GM18502 (cell line): ENCODE results near the gene MBOAT1.
A peak's percentile ranks its signal among the peaks of the same experiment; 100 is the strongest.
"Not testable (repeated sequence)": the region's sequence is repeated elsewhere in the genome, so short reads cannot be mapped to it uniquely, and the experiment has no call there.

Experiments
- ATAC-seq: cut with Tn5 transposase; IDR thresholded peaks from one replicate; pipeline ENCODE4 v1.9.1; 2021; ENCODE audit warnings: mild to moderate bottlenecking; ENCODE audit not compliant: unreplicated experiment, poor library complexity

MBOAT1 gene

DNA sequence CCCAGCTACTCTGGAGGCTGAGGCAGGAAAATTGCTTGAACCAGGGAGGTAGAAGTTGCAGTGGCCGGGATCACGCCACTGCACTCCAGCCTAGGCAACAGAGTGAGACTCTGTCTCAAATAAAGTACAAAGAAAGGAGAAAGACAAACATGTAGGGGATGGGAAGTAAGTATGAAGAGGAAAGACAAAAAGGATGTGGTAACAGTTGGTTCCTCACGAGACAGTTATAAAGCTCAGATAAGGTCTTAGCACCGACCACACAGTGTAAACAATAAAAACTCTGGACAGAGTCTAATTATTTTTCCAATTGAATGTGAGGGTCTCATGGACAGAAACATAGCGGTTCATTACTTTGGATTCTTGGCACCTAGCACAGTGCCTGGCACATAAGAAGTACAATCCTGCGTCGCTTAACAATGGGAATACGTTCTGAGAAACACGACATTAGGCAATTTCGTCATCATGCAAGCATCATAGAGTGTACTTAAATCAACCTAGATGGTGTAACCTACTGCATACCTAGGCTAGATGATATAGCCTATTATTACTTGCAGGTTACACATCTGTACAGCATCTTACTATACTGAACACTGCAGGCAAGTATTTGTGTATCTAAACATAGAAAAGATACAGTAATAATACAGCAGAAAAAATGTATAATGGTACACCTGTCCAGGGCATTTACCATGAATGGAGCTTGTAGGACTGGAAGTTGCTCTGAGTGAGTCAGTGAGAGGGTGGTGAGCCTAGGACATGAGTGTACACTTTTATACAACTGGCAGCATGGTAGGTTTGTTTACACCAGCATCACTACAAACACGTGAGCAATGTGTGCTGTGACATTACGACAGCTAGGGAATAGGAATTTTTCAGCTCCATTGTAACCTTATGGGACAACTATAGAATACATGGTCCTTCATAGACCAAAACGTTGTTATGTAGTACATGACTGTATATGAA lies 38.2 kb downstream of the MBOAT1 start:
- peak; percentile 83 for ATAC-seq

DNA sequence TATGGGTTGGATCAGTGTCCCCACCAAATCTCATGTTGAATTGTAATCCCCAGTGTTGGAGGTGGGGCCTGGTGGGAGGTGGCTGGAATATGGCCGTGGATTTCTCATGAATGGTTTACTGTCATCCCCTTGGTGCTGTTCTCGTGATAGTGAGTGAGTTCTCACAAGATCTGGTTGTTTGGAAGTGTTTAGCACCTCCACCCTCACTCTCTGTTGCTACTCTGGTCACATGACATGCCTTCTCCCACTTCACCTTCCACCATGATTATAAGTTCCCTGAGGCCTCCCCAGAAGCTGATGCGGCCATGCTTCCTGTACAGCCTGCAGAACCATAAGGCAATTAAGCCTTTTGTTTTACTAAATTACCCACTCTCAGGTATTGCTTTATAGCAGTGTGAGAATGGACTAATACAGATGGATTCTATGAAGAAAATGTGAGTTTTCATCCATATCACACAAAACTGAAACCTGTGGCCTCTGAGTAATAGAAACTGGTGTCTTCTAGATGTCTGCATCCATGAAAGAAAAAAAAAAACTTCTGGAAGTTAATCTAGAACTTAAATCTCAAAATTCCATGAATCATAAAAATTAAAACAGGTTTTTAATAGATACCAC lies 39.3 kb downstream of the MBOAT1 start:
- no peak for ATAC-seq

DNA sequence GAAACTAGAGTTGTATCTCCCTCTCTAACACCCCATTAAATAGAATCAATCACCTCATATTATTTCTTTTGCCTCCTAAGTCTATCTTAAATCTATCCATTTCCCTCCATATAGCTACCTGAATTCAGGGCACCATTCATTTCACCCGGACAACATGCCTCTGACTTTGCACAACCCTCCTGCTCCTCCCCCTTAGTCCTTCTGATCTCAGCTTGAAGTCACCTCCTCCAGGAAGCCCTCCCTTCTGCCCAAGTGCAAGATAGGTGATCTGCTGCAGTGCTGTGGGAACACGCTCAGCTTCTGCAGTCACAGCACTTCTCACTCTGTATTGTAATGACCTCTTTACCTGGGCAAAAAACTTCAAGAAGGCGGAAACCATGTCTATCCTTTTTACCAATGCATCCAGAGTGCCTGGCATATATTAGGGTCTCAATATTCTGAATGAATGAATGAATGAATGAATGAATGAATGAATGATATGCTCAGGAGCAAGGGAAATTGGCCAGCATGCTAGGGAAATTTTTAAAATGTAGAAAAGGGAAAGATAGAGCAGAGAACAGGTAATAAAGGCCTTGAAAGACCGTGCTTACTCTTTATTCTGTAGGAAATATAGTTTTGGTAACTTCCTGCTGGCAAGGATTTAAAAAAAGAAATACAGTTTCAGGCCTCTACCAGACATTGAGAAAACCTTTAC lies 41.7 kb downstream of the MBOAT1 start:
- no peak for ATAC-seq

DNA sequence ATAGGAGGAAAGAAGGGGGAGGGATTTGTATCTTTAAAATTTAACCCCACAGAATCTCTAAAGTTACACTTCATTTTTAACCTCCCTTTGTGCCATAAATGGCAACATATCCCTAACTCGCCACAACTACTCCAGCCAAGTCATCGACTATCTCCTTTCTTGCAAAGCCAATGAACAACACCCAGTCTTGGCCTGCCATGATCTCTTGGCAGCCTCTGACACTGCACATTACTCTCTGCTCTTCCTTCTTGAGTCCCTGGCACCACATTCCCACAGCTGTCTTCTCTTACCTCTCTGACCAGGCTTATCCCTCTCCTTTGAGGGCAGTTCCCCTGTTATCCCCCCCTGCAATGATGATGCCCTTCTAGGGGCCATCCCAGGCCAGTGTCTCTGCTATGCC lies 42.5 kb downstream of the MBOAT1 start:
- ATAC-seq: no peak

DNA sequence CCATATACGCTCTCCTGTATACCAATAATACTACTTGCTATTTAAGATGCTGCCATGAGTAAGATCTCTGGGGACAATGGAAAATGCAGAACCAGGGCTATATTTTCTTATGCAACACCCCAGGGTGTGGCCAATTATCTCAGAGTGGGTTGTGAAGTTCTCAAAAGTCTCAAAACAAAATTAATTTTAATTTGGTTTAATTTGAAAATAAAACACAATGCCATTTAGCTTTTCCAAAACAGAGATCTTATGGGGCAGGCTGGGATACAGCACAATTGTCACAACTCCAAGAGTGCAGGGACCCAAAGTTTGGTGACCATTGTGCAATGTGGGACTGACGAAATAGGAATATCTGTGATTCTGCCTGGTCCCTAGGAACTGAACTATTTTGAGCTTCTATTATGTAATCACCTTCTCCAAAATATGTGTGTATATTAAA lies 43.1 kb downstream of the MBOAT1 start:
- no peak for ATAC-seq

DNA sequence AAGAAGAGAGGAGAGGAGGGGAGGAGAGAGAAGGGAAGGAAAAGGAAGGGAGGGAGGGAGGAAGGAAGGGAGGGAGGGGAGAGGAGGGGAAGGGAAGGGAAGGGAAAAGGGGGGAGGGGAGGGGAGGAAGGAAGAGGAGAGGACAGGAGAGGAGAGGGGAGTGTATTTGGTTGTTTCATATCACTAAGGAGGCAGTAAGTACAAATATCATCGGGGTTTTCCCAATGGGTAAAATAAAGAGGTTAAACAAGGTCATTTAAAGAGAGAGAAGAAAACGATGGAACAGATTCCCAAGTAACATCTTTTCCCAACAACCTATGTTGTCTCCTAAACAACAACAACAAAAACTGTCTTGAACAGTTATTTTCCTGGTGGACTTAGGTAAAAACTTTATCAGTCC lies 43.6 kb downstream of the MBOAT1 start:
- ATAC-seq: no peak

DNA sequence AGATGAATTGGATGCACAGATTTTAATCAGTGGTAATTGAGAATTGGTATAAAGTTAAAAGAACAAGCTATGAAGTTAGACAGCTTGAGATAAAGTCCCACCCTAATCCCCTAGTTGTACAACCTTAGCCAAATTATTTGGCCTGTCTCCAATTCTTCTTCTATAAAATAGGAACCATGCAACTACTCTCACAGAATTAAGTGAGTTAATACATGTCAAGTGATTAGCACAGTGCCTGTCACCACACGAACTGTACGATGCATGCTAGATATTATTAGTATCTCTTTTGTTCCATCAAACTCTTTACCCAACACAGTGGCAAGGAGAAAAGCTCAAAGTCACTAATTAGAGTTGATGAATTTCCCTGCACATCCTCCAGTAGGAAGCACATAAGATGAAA lies 44.7 kb downstream of the MBOAT1 start:
- no peak for ATAC-seq

DNA sequence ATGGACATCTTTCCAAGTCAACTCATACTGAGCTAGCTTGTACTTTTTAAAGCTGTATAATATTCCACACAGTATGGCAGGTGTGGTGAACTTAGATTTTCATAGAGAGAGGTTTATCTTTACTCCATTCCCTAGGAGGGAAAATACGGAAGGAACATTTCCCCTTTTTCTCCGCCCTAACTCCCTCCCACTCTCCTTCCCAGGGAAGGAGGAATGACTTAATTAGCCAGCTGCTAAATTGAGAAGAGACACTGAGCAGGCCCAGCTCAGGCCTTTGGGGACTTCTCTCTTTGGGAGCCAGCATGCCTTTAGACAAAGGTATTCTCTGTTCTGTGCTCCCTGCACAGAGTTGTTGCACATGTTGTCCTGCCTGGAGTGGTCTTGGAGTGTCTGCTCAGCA lies 46.1 kb downstream of the MBOAT1 start:
- ATAC-seq: no peak

DNA sequence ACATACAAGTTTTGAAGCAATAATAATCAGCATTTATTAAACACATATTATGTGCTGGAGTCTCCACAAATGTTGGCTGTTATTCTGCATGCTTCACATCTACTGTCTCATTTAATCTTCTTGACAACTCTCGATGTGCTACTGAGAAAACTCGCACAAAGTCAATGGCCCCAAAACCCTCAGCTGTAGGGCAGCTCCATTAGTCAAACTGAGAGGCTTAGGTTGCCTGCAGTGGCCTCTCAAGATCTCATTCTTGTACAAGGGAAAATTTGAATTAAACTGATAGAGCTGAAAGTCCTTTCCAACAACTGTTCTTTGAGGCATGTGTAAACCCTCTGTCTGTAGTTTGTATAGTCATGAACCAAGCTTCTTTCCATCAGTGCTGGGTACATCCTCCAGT lies 49.8 kb downstream of the MBOAT1 start:
- no peak for ATAC-seq

DNA sequence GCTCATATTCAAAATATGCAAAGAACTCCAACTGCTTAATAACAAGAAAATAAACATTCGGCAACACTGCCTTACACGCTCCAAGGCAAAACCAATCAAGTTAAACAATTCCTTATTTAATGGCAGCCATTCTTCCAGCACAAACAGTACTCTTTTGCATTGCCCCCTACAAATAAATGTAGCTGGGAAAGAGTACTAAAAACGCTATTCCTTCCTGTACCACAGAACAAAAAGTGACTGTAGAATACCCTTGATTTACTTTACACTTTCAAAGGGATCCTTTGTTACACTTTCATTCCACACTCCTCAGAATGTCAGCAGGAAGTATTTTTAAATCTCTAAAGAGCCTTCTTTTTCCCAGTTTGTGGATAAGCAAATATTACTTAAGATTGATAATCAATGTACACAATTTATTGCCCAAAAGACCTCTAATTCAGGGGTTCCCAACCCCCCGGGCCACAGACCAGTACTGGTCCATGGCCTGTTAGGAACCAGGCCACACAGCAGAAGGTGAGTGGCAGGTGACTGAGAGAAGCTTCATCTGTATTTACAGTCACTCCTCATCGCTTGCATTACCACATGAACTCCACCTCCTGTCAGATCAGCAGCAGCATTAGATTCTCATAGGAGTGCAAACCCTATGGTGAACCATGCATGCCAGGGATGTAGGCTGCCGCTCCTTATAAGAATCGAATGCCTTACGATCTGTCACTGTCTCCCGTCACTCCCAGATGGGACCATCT lies 51.6 kb downstream of the MBOAT1 start:
- no peak for ATAC-seq

DNA sequence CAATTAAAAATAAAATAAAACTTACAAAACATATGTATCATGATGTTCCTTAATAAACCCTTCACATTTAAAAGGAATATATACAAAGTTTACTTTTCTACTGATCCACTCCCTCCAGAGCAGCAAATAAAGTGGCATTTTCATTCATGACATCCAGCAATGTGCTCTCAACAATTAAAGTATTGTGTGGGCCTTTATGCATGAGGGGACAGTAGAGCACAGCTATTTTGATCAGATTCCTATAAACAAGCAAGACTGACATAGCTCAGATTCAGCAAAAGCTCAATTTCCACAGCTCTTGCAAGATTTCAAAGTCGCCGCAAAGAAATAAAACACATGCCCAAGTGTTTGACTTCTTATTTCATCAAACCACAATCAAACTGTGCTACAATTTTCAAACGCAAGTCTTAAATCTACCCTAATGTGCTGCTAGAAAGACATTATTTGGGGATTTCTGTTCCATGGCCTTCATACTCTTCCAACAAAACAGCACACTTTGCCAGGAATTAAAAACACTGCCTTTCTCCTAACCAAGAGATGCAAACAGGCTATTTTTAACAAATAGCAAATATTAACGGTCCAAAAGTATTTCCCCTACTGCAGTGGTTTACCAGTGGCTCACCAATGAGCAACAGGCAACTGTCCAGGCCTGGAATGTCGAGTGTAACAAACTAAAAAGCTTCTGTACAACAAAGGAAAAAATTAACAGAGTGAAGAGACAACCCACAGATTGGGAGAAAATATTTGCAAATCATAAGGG lies 52.3 kb downstream of the MBOAT1 start:
- no peak for ATAC-seq

DNA sequence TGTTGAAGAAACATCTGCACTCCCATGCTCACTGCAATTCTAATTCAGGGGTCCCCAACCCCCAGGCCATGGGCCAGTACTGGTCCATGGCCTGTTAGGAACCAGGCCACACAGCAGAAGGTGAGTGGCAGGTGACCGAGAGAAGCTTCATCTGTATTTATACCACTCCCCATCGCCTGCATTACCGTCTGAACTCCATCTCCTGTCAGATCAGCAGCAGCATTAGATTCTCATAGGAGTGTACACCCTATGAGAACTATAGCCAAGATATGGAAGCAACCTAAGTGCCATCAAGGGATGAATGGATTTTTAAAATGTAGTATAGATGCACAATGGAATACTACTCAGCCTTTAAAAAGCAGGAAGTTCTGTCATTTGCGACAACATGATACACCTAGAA lies 53.2 kb downstream of the MBOAT1 start:
- no peak for ATAC-seq

DNA sequence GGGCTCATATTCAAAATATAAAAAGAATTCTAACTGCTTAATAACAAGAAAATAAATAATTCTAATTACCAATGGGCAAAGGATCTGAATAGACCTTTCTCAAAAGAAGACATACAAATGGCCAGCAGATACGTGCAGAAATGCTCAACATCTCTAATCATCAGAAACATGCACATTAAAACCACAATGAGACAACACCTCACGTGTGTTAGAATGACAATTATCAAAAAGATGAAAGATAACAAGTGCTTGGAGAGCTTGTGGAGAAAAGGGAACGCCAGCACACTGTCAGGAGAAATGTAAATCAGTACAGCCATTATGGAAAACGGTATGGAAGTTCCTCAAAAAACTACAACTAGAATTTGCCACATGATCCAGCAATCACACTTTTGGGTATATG lies 53.6 kb downstream of the MBOAT1 start:
- no peak for ATAC-seq

DNA sequence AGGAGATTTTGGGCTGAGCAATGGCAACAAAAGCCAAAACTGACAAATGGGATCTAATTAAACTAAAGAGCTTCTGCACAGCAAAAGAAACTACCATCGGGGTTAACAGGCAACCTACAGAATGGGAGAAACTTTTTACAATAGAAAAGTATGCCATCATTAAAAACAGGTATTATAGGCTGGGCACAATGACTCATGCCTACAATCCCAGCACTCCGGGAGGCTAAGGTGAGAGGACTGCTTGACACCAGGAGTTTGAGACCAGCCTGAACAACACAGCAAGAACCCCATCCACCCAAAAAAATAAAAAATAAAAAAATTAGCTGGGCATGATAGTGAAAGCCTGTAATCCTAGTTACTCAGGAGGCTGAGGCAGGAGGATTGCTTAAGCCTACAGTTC lies 55.4 kb downstream of the MBOAT1 start:
- no peak for ATAC-seq

DNA sequence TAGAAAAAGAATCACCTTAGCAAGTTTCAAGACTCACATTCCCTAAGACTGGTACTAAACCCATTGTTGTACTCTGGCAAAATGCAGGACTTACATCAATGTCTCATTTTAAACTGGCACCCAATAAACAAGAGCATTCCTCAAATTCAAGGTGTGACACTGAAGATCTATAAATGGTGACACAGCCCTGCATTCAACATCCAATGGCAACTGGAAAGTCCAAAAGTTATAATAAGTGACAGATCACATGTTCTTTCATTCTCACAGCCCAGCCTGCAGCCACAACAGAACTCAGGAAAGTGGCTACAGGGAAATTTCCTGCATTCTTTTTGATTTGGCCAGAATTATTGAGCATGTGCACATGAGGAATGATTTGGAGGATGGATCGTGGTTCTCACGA lies 57.5 kb downstream of the MBOAT1 start:
- ATAC-seq: no peak

DNA sequence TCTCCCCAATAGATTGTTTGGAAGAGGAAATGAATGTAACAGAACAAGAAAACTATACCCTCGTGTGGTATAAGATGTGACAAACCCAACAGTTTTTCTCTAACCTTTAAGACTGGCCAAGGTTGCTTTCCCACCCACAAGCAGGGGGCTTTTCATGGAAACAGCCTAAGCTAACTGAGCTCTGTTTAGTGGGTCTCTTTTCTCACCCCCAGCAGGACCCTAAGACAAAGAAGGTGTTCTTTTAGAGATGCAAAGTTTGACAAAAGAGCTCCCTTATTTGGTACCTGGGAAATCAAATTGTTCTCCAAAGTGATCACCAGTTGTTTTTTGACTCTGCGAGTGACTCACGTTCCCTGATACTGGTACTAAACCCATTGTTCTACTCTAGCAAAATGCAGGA lies 59.1 kb downstream of the MBOAT1 start:
- no peak for ATAC-seq

DNA sequence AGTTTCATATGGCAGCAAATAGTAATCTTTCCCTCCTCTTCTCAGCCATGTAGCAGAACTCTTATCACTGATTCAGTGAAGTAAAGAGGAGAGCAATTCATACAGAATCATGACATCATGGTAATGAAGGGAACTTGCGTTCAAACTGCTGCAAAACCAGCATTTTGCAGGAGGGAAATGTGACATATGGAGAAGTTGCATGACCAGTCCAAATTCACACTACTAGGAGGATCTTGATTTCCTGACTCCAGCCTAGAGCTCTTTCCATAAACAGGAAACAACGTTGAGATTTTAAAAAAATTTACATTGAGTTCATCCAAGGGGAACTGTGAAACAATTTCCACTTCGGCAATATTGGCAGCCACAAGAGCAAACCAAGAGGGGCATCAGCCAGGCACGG lies 63.8 kb downstream of the MBOAT1 start:
- ATAC-seq: no peak

DNA sequence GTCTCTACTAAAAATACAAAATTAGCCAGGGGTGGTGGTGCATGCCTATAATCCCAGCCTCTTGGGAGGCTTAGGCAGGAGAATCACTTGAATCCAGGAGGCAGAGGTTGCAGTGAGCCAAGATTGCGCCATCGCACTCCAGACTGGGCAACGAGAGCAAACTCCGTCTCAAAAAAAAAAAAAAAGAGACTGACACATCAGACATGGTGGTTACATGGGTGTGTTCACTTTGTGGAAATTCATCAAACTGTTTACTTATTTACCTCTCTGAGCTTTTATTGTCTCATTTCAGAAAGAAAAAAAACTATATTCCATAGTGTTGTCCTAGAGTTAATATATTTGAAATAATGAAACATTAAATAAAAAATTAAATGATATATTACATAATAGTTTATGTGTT lies 64.8 kb downstream of the MBOAT1 start:
- ATAC-seq: no peak

DNA sequence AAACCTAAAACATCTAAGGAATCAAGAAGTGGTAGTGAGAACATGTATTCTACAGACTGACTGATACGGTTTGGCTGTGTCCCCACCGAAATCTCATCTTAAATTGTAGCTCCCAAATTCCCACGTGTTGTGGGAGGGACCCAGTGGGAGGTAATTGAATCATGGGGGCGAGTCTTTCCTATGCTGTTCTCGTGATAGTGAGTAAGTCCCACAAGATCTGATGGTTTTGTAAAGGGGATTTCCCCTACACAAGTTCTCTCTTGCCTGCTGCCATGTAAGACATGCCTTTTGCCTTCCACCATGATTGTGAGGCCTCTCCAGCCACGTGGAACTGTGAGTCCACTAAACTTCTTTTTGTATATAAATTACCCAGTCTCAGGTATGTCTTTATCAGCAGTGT lies 65.4 kb downstream of the MBOAT1 start:
- not testable (repeated sequence) for ATAC-seq

DNA sequence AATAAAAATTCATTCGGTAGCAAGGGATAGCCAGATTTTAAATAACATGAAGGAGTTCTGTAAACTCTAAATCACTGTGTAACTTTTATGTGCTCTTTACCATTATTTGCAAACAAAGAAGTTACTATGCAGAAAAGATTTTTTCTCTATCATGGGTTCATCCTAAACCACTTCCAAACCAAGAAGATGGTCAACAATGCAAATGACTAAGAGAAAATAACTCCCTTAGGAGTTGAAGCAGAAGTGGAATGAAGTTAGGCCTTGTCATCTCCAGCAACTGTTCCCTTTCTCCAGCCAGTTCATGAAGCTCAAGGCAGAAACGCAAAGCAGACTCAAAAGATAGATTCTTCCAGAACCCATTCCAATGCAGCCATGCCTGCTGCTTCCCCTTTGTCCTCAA lies 66.0 kb downstream of the MBOAT1 start:
- no peak for ATAC-seq
